GM12878 (cell line): ENCODE results near the gene PTCD3. TPM values are rescaled to one million over a fixed set of nuclear protein-coding genes. Genes with fewer than 3 reads are reported as not detected.

Experiments
- ATAC-seq: fragments of 200-7000 bp; cut with Tn5 transposase; 3 replicates; pipeline ENCODE4 v1.9.1; 2020; ENCODE audit warnings: mild to moderate bottlenecking, moderate library complexity
- BruUV-seq: library from RNA; stranded (reverse); fragments of 400-500 nt; replicated peaks from 2 replicates; lab custom pipeline; 2021; lab: Mats Ljungman, UMichigan
- CTCF ChIA-PET: fragments of 300-600 bp; sonication (Branson Sonifier 250); formaldehyde crosslinking; extraction: SDS; loops from one replicate; lab custom pipeline; 2021; ENCODE audit warnings: inconsistent platforms; lab: Yijun Ruan, JAX
- POLR2A ChIA-PET: fragments of 350-600 bp; formaldehyde crosslinking; extraction: SDS; loops from one replicate; lab custom pipeline; 2021; ENCODE audit warnings: inconsistent platforms; lab: Charles Lee
- RAD21 ChIA-PET: fragments of 300-600 bp; sonication (Branson Sonifier 250); formaldehyde crosslinking; loops from one replicate; lab custom pipeline; 2023; ENCODE audit warnings: antibody characterized with exemption; ENCODE audit not compliant: unreplicated experiment; lab: Charles Lee
- SMC1A ChIA-PET: fragments of 300-600 bp; sonication (Branson Sonifier 250); formaldehyde crosslinking; loops from one replicate; lab custom pipeline; 2023; ENCODE audit not compliant: unreplicated experiment, uncharacterized antibody; lab: Charles Lee
- DNase-seq: peaks from one replicate; pipeline ENCODE4 v3.0.0-alpha.2; 2011; ENCODE audit warnings: low read depth, low spot score
- FAIRE-seq: peaks from 3 replicates; lab custom pipeline; 2011; peaks lifted over from hg19 to GRCh38; lab: Jason Lieb, UNC
- H2AFZ ChIP-seq: 2 replicates; pipeline ENCODE4 v1.6.0; 2011; ENCODE audit warnings: low read depth, low read length, control low read depth; ENCODE audit not compliant: control insufficient read depth
- H3K27ac ChIP-seq: 2 replicates; pipeline ENCODE4 v1.5.1; 2011; ENCODE audit warnings: control low read depth; ENCODE audit not compliant: control insufficient read depth, insufficient read depth
- H3K27me3 ChIP-seq, 2 experiments: replicated peaks in 1 of 2; 2 replicates each; pipeline versions ENCODE4 v1.6.0 to v1.6.1; 2011; ENCODE audit warnings: low read length in 1 of 2; ENCODE audit not compliant: control insufficient read depth in 2 of 2, insufficient read depth in 2 of 2
- H3K36me3 ChIP-seq, 2 experiments: 2 replicates each; pipeline ENCODE4 v1.5.1; 2011; ENCODE audit warnings: low read length in 1 of 2; ENCODE audit not compliant: control insufficient read depth in 2 of 2, insufficient read depth in 2 of 2
- H3K4me1 ChIP-seq: 2 replicates; pipeline ENCODE4 v1.6.1; 2011; ENCODE audit warnings: mild to moderate bottlenecking, low read length, moderate library complexity, mixed read lengths; ENCODE audit not compliant: control insufficient read depth, insufficient read depth
- H3K4me2 ChIP-seq: 2 replicates; pipeline ENCODE4 v1.6.0; 2011; ENCODE audit warnings: control low read depth; ENCODE audit not compliant: control insufficient read depth, insufficient read depth
- H3K4me3 ChIP-seq: fragments of 200-600 bp; sonication (generic); 2 replicates; pipeline ENCODE4 v1.5.1; 2016
- H3K79me2 ChIP-seq: 2 replicates; pipeline ENCODE4 v1.6.0; 2011; ENCODE audit warnings: low read length; ENCODE audit not compliant: control insufficient read depth, insufficient read depth
- H3K9ac ChIP-seq: 2 replicates; pipeline ENCODE4 v1.8.0; 2011; ENCODE audit warnings: low read length, control low read depth, mixed read lengths; ENCODE audit not compliant: control insufficient read depth, insufficient read depth
- H3K9me3 ChIP-seq: replicated peaks from 3 replicates; pipeline ENCODE4 v1.5.1; 2011; ENCODE audit warnings: mild to moderate bottlenecking, low read length; ENCODE audit not compliant: control insufficient read depth, insufficient read depth
- H4K20me1 ChIP-seq: 2 replicates; pipeline ENCODE4 v1.6.0; 2011; ENCODE audit not compliant: control insufficient read depth, insufficient read depth
- BCL11A ChIP-seq: IDR thresholded peaks from 2 replicates; pipeline ENCODE4 v1.6.1; 2011; ENCODE audit warnings: low read depth, low read length
- CHD1 ChIP-seq: IDR thresholded peaks from 2 replicates; pipeline ENCODE4 v1.6.1; 2012; ENCODE audit warnings: low read depth, low read length, improper control_type of control experiment
- EED ChIP-seq: sonication (generic); IDR thresholded peaks from 2 replicates; pipeline ENCODE4 v1.6.1; 2016; ENCODE audit warnings: antibody characterized with exemption, low read depth
- EGR1 ChIP-seq, 2 experiments: IDR thresholded peaks; 1 replicate in 1 of 2; 2 replicates in 1 of 2; pipeline ENCODE4 v1.6.1; 2011 to 2012; ENCODE audit warnings: low read depth in 2 of 2, low read length in 2 of 2, borderline replicate concordance in 1 of 2, mild to moderate bottlenecking in 1 of 2, moderate library complexity in 1 of 2
- ESRRA ChIP-seq: IDR thresholded peaks from 2 replicates; pipeline ENCODE4 v1.6.1; 2012; ENCODE audit warnings: mild to moderate bottlenecking, low read length, improper control_type of control experiment
- FOXK2 ChIP-seq: fragments of 450-650 bp; IDR thresholded peaks from 2 replicates; pipeline ENCODE4 v1.6.1; 2017; ENCODE audit warnings: mild to moderate bottlenecking, moderate library complexity
- HDAC6 ChIP-seq: fragments of 200-600 bp; sonication (generic); IDR thresholded peaks from one replicate; pipeline ENCODE4 v1.8.0; 2017; ENCODE audit warnings: antibody characterized with exemption; ENCODE audit not compliant: unreplicated experiment
- NFIC ChIP-seq: IDR thresholded peaks from 2 replicates; pipeline ENCODE4 v1.6.1; 2012; ENCODE audit warnings: low read depth, mild to moderate bottlenecking, inconsistent platforms, low read length, moderate library complexity
- RBBP5 ChIP-seq: fragments of 200-600 bp; sonication (generic); conservative IDR thresholded peaks from 2 replicates; pipeline ENCODE4 v1.6.1; 2016
- SIN3A ChIP-seq: IDR thresholded peaks from 2 replicates; pipeline ENCODE4 v1.6.1; 2012; ENCODE audit warnings: low read depth, low read length, improper control_type of control experiment
- TAF1 ChIP-seq: IDR thresholded peaks from 2 replicates; pipeline ENCODE4 v1.6.1; 2011; ENCODE audit warnings: mild to moderate bottlenecking, low read depth, low read length, borderline replicate concordance
- TARDBP ChIP-seq: IDR thresholded peaks from 2 replicates; pipeline ENCODE4 v1.6.1; 2016; ENCODE audit warnings: borderline replicate concordance
- TBL1XR1 ChIP-seq: IDR thresholded peaks from 2 replicates; pipeline ENCODE4 v1.6.1; 2012; ENCODE audit warnings: low read depth, low read length, improper control_type of control experiment
- ZNF217 ChIP-seq: fragments of 450-650 bp; IDR thresholded peaks from 2 replicates; pipeline ENCODE4 v1.6.1; 2017; ENCODE audit warnings: antibody characterized with exemption, mild to moderate bottlenecking
- WGBS: methylation state at CpG from one replicate; pipeline ENCODE4 v1.1.6; 2016; ENCODE audit warnings: low lambda C conversion rate; ENCODE audit not compliant: insufficient replicate concordance, insufficient coverage; ENCODE audit errors: missing lambda C conversion rate; 5-methylcytosine and 5-hydroxymethylcytosine counted together
- in situ Hi-C: fragments of 300-500 bp; cut with MboI; formaldehyde crosslinking; loops from 9 replicates; pipeline ENCODE4 v1.14.3; 2018; ENCODE audit warnings: mixed read lengths
- intact Hi-C: fragments of 100-400 bp; cut with micrococcal nuclease; formaldehyde crosslinking; loops from one replicate; pipeline ENCODE4 v1.14.2; 2022; ENCODE audit not compliant: unreplicated experiment
- polyA plus RNA-seq, 11 experiments: library from polyadenylated mRNA; depleted of rRNA in 4 of 11; unstranded in 6 of 11; stranded (reverse) in 5 of 11; fragments of >200 nt; fragmentation: Nextera tagmentation in 4 of 11; fragmentation: Illumina TruSeq in 1 of 11; extraction: Ambion mirVana in 4 of 11; extraction: Trizol in 1 of 11; gene quantifications; 1 replicate in 1 of 11; 2 replicates in 10 of 11; pipeline versions ENCODE4 v1.2.1 to v1.2.3, GENCODE V29; 2011 to 2016; ENCODE audit warnings: inconsistent platforms in 2 of 11, missing spikeins in 2 of 11, low read depth in 1 of 11
- total RNA-seq, 4 experiments: library from RNA; depleted of rRNA in 3 of 4; stranded (reverse); fragments of >200 nt in 3 of 4; fragmentation: Illumina TruSeq in 1 of 4; extraction: Trizol in 1 of 4; gene quantifications; 2 replicates each; pipeline versions ENCODE4 v1.2.1 to v1.2.3, GENCODE V29; 2013 to 2021
- TF ChIP-seq, protein P1 (sequence below): fragments of 450-650 bp; conservative IDR thresholded peaks from 2 replicates; pipeline ENCODE4 v1.6.1; 2017; ENCODE audit warnings: mild to moderate bottlenecking, moderate library complexity
- TF ChIP-seq, protein P2 (sequence below): fragments of 450-650 bp; IDR thresholded peaks from 2 replicates; pipeline ENCODE4 v1.6.1; 2017; ENCODE audit warnings: mild to moderate bottlenecking, low read depth, inconsistent platforms; ENCODE audit not compliant: poor library complexity, severe bottlenecking

PTCD3 gene
- total and polyA plus RNA-seq, 10 of the 15 experiments (the other 5 are each of a cell fraction or from before 2014, with no cell fraction given): 44.7 to 177 (median 127) TPM

DNA sequence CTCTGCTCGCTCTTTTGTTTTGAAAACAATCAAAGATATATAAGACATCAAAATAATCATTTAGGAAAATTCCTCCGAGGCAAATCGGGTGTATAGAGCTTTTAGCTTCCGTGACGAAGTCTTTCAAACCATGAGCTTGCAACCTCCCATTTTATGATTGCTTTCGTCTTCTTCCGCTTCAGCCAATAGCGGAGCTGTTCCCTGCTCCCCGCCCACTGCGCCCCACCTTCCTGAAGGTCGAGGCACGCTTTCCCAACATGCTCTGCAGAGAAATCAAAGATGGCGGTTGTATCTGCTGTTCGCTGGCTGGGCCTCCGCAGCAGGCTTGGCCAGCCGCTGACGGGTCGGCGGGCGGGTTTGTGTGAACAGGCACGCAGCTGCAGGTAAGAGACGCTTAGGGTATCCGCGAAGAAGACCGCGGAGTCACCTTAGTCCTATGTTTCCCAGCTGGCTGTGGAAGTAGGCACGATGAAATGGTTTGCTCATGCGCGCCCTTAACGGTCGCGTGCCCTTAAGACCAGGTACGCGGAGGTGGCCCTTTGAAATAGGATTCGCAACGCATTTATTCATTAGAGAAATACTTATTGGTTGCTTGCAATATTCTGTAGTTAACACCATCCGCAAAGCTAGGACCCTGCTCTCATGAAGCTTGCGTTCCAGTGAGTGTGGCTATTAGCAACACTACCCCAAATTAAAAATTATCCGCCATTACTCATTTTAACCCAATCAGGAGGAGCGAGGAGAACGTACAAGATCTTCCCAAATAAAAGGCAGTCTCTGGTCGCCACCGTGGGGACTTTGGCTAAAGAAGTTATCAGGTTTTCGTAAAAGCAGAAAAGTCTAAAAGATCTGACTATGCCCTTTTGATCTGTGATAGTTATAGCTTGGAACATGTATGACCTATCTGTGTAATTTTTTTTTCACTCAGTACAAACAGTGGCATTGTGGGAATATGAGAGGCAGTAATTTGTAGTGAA lies at the start of gene PTCD3 (continued):
- TF ChIP-seq, protein P1, sequence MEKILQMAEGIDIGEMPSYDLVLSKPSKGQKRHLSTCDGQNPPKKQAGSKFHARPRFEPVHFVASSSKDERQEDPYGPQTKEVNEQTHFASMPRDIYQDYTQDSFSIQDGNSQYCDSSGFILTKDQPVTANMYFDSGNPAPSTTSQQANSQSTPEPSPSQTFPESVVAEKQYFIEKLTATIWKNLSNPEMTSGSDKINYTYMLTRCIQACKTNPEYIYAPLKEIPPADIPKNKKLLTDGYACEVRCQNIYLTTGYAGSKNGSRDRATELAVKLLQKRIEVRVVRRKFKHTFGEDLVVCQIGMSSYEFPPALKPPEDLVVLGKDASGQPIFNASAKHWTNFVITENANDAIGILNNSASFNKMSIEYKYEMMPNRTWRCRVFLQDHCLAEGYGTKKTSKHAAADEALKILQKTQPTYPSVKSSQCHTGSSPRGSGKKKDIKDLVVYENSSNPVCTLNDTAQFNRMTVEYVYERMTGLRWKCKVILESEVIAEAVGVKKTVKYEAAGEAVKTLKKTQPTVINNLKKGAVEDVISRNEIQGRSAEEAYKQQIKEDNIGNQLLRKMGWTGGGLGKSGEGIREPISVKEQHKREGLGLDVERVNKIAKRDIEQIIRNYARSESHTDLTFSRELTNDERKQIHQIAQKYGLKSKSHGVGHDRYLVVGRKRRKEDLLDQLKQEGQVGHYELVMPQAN: peak; percentile 91
- TF ChIP-seq TARDBP: peak; percentile 61; the same call in 1 of the 2 replicates
- 0 out of 2 replicates have a peak, but pooled peaks have one; percentile 9 for TF ChIP-seq TBL1XR1
- peak; percentile 79; the same call in 1 of the 2 replicates for TF ChIP-seq SIN3A
- peak; percentile 58; the same call in 1 of the 2 replicates for TF ChIP-seq ESRRA
- peak; percentile 67 for TF ChIP-seq NFIC
- peak; percentile 98 for TF ChIP-seq FOXK2

DNA sequence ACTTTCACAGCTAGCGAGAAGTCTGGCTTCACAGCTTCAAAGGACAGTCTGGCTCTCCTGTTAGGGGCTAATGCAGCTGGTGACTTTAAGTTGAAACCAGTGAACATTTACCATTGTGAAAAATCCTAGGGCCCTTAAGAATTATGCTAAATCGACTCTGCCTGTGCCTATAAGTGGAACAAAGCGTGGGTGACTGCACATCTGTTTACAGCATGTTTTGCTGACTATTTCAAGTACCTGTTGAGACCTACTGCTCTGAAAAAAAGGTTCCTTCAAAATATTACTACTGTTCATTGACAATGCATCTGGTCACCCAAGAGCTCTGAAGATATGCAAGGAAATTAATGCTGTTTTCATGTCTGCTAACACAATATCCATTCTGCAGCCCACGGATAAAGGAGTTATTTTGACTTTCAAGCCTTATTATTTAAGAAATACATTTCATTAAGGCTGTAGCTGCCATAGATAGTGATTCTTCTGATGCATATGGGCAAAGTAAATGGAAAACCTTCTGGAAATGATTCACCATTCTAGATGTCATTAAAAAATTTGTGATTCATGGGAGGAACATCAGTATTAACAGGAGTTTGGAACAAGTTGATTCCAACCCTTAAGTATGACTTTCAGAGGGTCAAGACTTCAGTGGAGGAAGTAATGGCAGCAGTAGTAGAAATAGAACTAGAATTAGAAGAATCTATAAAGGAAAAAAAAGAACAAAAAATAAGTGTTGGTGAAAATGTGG lies 49.3 kb upstream of the PTCD3 start:
- Histone ChIP-seq H3K4me3 (no peak overlapping the region), H2AFZ (no peak overlapping the region), H3K9ac (no peak overlapping the region), H3K36me3 (peaks cover 13 to 22% of the 10 kb centered on the region in 2 experiments; a peak in 3 of 4 replicates), H4K20me1 (no peaks in the 10 kb centered on the region), H3K79me2 (no peaks in the 10 kb centered on the region), H3K4me2 (no peak overlapping the region), H3K4me1 (no peaks in the 10 kb centered on the region), H3K27me3 (no peaks in the 10 kb centered on the region), H3K9me3 (no peaks in the 10 kb centered on the region), H3K27ac (no peak overlapping the region)
- 74% methylated on average over 4 of the region's 4 CpGs for WGBS
- RAD21 ChIA-PET: no interaction called here
- intact Hi-C loops: no loop called here
- BruUV-seq: TSS peak; percentile 15
- no peak for ATAC-seq
- SMC1A ChIA-PET: interaction anchor here (1.1 kb wide), 1 partner anchor 11 kb away, joined by 3 read pairs; no protein-coding TSS in a partner anchor
- CTCF ChIA-PET: interaction anchor here (0.9 to 2.2 kb wide), 3 partner anchors 24 to 243 kb away, joined by 4 to 6 read pairs (median 5); no protein-coding TSS in a partner anchor
- FAIRE-seq: no peak
- POLR2A ChIA-PET: interaction anchor here (0.6 kb wide), 1 partner anchor 13 kb away, joined by 3 read pairs; no protein-coding TSS in a partner anchor
- DNase-seq: no peak
- in situ Hi-C loops: no loop called here
- TF ChIP-seq BCL11A: no peak
- TF ChIP-seq CHD1: no peak
- no peak for TF ChIP-seq RBBP5
- no peak for TF ChIP-seq SIN3A
- TF ChIP-seq EED: no peak
- no peak for TF ChIP-seq HDAC6
- no peak for TF ChIP-seq TAF1
- no peak for TF ChIP-seq ZNF217
- TF ChIP-seq, protein P2, sequence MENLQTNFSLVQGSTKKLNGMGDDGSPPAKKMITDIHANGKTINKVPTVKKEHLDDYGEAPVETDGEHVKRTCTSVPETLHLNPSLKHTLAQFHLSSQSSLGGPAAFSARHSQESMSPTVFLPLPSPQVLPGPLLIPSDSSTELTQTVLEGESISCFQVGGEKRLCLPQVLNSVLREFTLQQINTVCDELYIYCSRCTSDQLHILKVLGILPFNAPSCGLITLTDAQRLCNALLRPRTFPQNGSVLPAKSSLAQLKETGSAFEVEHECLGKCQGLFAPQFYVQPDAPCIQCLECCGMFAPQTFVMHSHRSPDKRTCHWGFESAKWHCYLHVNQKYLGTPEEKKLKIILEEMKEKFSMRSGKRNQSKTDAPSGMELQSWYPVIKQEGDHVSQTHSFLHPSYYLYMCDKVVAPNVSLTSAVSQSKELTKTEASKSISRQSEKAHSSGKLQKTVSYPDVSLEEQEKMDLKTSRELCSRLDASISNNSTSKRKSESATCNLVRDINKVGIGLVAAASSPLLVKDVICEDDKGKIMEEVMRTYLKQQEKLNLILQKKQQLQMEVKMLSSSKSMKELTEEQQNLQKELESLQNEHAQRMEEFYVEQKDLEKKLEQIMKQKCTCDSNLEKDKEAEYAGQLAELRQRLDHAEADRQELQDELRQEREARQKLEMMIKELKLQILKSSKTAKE: no peak
- no peak for TF ChIP-seq EGR1 (IDR thresholded peaks at IDR 0.05; ENCODE audit: borderline replicate concordance in 1 of 2, low read depth in 2 of 2, low read length in 2 of 2)
